ENCODE results near the gene TTC36. TPM values are rescaled to one million over a fixed set of nuclear protein-coding genes. Genes with fewer than 3 reads are reported as not detected.

Gene TTC36
- total and polyA plus RNA-seq, 9 of the 15 experiments (the other 6 are each of a cell fraction or from before 2014, with no cell fraction given), result 0.22 to 0.23 TPM; not detected in 7

DNA sequence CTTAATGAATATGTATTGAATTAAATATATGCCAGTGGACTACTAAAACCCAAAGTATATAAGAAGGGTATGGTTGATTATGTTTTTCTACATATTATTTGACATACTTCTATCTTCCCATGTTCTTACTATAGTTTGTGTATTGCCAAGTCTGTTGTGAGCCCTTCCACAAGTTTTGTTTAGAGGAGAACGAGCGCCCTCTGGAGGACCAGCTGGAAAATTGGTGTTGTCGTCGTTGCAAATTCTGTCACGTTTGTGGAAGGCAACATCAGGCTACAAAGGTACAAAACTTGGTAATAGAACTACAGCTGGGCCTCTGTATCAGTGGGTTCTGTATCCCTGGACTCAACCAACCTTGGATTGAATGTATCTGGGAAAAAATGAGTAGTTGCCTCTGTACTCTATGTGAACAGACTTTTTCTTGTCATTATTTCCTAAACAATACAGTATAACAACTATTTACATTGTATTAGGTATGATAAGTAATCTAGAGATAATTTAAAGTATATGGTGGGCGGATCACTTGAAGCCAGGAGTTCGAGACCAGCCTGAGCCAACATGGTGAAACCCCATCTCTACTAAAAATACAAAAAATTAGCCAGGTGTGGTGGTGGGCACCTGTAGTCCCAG, 38.7 kb upstream of the TTC36 start (continued):
- TF ChIP-seq MYC (IDR thresholded peaks at IDR 0.05; ENCODE audit: low read depth, low read length) (0 out of 2 replicates have a peak, but pooled peaks have one; percentile 23), MYC (CRISPR knock-in tag; IDR thresholded peaks at IDR 0.05; ENCODE audit: borderline replicate concordance, low read depth) (no peak), STAG1 (CRISPR knock-in tag; IDR thresholded peaks at IDR 0.05; ENCODE audit: borderline replicate concordance) (peak; percentile 22; the same call in 1 of the 2 replicates), HDAC3 (IDR thresholded peaks at IDR 0.05; ENCODE audit: borderline replicate concordance, partially characterized antibody) (no peak), CTCFL (IDR thresholded peaks at IDR 0.05; ENCODE audit: borderline replicate concordance, insufficient read depth, low read depth, low read length, poor library complexity, severe bottlenecking) (peak; percentile 31), FOXA3 (CRISPR knock-in tag; conservative IDR thresholded peaks at IDR 0.05 in 1 of 2, IDR thresholded peaks at IDR 0.05 in 1 of 2) (no peak), DEAF1 (CRISPR knock-in tag; IDR thresholded peaks at IDR 0.05) (peak; percentile 65), ZZZ3 (IDR thresholded peaks at IDR 0.05) (0 out of 2 replicates have a peak, but pooled peaks have one; percentile 66), CTCF (IDR thresholded peaks at IDR 0.05 in 2 of 3, conservative IDR thresholded peaks at IDR 0.05 in 1 of 3; ENCODE audit: insufficient read depth in 2 of 3, low read depth in 1 of 3, low read length in 3 of 3) (peak; percentile 76 to 91 (median 84)), CC2D1A (IDR thresholded peaks at IDR 0.05) (0 out of 2 replicates have a peak, but pooled peaks have one; percentile 12)
- TF ChIP-seq, protein P1, sequence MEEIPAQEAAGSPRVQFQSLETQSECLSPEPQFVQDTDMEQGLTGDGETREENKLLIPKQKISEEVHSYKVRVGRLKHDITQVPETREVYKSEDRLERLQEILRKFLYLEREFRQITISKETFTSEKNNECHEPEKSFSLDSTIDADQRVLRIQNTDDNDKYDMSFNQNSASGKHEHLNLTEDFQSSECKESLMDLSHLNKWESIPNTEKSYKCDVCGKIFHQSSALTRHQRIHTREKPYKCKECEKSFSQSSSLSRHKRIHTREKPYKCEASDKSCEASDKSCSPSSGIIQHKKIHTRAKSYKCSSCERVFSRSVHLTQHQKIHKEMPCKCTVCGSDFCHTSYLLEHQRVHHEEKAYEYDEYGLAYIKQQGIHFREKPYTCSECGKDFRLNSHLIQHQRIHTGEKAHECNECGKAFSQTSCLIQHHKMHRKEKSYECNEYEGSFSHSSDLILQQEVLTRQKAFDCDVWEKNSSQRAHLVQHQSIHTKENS (CRISPR knock-in tag; IDR thresholded peaks at IDR 0.05), result no peak
